GM21619 (cell line): Measurements from ENCODE around the gene GNA12.

Experiments
- ATAC-seq: cut with Tn5 transposase; IDR thresholded peaks from one replicate; pipeline ENCODE4 v1.9.1; 2021; ENCODE audit not compliant: unreplicated experiment

Gene GNA12, protein sequence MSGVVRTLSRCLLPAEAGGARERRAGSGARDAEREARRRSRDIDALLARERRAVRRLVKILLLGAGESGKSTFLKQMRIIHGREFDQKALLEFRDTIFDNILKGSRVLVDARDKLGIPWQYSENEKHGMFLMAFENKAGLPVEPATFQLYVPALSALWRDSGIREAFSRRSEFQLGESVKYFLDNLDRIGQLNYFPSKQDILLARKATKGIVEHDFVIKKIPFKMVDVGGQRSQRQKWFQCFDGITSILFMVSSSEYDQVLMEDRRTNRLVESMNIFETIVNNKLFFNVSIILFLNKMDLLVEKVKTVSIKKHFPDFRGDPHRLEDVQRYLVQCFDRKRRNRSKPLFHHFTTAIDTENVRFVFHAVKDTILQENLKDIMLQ

GRCh38 chr7:2844153-2845033, at the start of gene GNA12:
TSS of gene GNA12 (minus strand) at chr7:2844308. CDS start at chr7:2844161, 147 bp downstream.
- ATAC-seq = peak; percentile 96

DNA sequence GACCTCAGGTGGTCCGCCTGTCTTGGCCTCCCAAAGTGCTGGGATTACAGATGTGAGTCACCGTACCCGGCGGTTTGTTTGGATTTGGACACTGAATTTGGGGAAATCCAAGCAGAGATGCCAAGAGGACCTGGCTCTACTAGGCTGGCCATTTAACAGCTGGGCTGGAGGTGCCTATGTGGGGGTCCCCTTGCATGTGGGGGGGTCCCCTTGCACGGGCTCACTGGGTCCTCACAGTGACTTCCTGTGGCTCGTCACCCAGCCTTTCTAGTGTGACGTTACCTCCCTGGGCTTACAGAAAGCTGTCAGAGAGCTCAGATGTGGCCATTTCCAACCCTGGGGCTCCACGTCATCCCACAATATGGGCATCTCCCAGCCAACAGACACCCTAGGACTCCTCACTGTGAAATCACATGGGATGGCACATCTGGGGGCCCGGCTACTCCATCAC, 49.3 kb upstream of the GNA12 start:
- ATAC-seq = no peak

DNA sequence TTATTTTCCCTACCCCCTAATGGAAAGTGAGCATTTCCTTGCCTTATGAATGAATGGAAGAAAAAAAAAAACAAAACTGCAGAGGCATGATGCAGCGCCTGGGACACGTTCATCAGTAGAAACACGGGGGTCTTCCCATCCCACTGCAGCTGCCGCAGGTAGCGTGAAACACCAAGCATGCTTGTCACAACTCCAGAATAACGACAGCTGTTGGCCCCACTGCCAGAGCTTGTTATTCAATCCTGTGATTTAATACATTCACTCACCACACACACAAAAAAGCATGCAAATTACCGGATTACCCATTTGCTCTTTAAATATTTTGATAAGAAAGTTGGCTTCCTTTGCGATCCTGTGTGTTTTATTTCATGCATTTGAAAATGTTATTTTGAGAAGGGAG, 48.4 kb upstream of the GNA12 start:
- no peak for ATAC-seq

DNA sequence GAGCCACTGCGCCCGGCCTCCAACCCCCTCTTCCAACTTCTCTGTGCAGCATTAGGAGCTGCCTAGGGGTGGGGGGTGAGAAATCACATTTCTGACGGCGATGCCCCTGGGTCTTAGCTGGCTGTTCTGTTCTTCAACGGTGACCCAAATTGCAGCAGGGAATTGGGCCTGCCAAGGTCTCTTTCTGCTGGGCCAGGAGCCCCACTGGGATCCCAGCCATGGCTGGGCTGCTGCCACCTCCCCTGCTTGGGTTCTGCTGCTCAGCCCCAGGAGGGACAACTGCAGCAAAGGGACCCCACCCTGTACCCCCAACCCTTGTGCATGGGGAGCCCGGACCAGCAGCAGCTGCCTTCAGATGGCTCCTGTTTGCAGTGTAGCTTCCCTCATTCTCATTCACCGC, 43.7 kb upstream of the GNA12 start:
- no peak for ATAC-seq

DNA sequence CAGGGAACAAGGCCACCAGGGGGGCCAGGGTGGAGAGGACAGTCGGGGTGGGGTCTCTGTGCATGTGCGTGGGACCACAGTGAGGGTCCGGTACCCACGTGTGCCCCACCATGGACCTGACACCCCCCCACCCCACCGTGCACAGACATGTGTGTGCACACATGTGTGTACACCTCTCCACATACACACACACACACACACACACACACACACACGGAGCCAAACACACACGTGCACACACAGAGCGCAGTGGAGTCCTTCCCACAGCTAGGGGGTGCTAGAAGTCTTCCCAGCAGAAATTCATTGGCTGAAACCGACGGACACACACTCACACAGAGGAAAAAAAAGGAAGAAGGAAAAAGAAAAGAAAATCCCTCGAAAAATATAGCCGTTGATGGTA, 42.8 kb upstream of the GNA12 start:
- no peak for ATAC-seq

DNA sequence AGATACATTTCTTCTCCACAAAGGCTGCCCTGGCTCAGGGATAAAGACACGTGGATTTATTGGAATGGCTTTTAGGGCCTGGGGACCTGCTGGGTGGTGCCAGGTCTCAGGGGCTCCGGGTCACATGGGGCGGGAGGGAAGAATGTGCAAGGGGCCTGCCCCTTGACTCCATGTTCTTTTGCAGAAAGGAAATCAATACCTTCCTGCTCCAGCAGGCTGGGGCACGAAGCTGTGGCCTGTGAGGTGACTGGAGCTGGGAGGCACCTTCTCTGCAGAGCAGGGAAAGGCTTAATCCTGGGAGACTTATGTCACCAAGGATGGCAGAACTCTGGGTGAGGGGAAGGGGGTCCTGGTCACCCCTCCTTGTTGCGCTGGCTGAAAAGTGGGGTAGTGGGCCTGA, 42.3 kb upstream of the GNA12 start:
- no peak for ATAC-seq

DNA sequence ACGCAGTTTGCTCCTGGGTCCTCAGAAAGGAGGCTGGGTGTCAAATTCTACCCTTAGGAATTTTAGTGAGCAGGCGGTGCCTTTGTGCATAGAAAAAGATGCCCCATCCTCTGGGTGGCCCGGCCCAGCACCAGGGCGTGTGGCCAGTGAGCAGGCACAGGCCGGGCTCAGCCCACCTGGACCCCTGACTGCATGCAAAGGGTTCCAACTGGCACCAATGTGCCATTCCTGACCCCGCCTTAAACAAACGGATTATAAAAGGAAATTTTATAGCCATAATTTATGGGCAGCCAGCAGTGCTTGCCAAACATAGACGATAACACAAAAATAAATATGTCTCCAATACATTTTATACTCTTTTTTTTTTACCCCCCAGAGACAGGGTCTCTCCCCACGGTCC, 40.1 kb upstream of the GNA12 start:
- ATAC-seq = no peak

GRCh38 chr7:2883101-2883500, 39.0 kb upstream of the GNA12 start:
- no peak for ATAC-seq

GRCh38 chr7:2882111-2882510, 38.0 kb upstream of the GNA12 start:
- no peak for ATAC-seq

- ATAC-seq = no peak
These were observed 36.9 kb upstream of the GNA12 start for GRCh38 chr7:2880874-2881533.

DNA sequence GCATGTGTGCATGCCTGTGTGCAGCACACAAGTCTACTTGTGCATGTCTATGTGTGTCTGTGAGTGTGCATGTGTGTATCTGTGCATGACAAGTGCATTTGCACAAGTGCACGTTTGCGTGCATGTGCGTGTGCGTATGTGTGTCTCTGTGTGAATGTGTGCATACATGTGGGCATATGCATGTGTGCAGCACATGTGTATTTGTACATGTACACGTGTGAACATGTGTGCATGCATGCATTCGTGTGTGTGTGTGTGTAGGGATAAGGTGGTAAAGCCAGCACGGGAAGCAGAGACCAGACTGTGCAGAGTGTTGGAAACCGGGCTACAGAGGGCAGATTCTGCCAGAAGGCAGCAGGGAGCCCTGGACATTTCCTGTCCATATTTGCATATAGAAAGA, 35.9 kb upstream of the GNA12 start:
- no peak for ATAC-seq

DNA sequence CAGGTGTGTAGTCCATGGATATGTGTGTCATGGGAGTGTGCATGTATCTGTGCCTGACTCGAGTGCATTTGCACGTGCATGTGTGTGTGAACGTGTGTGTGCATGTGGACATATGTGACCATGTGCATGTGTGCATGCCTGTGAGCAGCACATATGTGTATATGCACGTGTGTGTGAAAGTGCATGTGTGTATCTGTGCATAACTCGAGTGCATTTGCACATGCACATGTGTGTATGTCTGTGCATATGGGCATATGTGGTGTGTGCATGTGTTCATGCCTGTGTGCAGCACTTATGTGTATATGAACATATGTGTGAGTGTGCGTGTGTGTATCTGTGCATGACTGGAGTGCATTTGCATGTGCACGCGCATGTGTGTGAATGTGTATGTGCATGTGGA, 35.2 kb upstream of the GNA12 start:
- no peak for ATAC-seq

GRCh38 chr7:2878306-2878705, 34.2 kb upstream of the GNA12 start:
- no peak for ATAC-seq

- ATAC-seq = no peak
These were observed 32.1 kb upstream of the GNA12 start for GRCh38 chr7:2876031-2876731.

- no peak for ATAC-seq
These were observed 29.8 kb upstream of the GNA12 start for GRCh38 chr7:2873686-2874551.

DNA sequence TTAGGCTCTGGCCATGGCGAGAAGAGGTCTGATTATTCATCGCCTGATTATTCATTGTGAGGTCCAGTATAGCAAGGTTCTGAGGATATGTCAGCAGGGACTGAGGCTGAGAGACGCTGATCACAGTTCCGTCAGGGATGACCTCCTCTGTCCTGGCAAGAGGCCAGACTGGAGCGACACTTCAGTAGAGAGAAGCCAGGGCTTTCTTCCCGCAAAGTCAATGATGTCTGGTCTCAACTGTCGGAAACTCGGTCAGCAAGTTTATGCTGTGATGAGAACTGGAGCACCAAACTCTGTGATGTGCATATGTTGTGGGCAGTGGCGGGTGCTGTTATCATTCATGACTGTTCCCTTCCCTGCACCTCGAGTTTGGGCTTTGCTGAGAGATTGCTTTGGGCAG, 29.0 kb upstream of the GNA12 start:
- ATAC-seq = no peak

DNA sequence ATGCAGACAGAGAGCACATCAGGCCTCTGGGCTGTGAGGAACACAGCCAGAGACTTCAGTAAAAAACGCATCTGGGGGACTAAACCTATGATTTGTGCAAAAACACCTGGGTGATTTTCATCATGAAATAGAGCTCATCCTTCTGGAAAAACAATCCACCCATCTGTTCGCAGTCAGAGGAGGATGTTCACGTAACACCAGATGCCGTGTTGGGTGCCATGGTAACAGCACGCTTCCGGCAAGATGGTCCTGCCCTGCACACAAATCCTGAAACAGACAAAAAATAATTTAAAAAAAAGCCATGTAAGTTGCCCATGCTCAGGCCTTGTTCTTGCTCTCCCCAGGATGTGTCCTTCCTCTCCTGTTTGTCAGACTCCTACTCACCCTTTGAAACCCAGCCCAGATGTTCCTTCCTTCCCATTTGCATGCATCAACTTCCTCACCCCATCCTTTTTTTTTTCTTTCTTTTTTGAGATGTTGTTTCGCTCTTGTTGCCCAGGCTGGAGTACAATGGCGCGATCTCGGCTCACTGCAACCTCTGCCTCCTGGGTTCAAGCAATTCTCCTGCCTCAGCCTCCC, 28.3 kb upstream of the GNA12 start:
- ATAC-seq = no peak

DNA sequence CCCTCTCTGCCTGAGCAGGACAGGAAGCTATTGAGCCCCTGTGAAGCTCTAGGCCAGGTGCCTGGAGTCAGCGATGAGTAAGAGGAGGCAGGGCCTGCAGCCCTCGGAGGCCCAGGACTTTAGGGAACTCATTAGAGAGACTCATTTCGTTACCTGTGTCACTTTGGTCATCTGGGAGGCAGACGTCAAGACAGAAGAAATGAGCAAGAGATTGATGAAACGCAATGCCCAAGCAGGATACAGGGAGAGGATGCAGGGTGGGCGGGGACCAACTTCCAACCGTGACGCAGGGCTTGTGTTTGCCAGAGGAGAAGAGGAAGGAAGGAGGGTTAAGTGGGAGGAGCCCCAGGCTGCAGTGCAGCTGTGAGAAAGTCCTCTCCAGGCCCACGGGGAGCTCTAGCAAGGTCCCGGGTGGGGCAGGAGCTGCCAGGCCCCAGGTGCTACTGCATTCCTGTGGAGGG, 26.4 kb upstream of the GNA12 start:
- peak; percentile 60 for ATAC-seq

DNA sequence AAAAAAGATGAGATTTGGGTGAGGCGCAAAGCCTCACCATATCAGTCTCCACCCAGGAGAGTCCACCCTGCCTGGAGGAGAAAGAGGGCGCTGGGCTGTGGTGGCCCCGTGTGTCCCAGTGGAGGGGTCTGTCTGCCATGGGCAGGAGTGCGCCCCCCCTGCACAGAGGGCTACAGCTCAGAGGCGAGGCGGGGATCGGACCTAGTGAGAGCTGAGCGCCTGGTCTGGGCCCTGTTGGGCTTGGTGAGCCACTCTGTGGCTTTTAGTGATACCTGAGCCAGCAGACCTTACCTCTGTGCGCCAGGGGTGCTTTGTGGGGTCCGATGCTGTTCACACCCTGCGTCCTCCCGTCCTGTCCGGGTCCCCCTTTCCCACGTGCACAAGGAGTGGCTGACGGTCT, 25.9 kb upstream of the GNA12 start:
- ATAC-seq = no peak

- no peak for ATAC-seq
These were observed 22.5 kb upstream of the GNA12 start for GRCh38 chr7:2866601-2867000.
